ENCODE data around the gene RIT2.

The RIT2 gene

GRCh38 chr18:43009674-43010073, 105.8 kb downstream of the RIT2 start:
- DNase-seq = no peak

GRCh38 chr18:43007365-43007764, 108.1 kb downstream of the RIT2 start:
- DNase-seq = no peak

GRCh38 chr18:43004421-43004820, 111.1 kb downstream of the RIT2 start:
- DNase-seq = no peak

- DNase-seq = no peak
Observed at GRCh38 chr18:43001821-43002220, 113.7 kb downstream of the RIT2 start.

DNA sequence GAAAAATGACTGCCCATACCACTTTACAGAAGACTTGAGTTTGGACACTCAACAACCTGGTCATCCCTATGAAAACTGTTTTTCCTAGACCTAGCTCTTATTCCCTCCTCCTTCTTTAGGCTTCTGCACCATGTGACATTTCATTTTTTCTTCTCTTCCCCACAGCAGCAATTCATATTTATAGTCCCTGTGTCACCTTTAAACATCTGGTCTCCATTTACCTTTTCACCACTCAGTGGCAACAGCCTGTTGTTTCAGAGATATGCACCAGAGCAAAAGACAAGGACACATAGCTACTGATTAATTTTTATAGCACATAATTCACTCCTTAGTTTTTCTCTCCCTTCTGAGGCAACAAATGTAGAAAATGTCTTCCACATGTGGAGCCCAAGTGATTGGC, 118.7 kb downstream of the RIT2 start:
- no peak for DNase-seq

DNA sequence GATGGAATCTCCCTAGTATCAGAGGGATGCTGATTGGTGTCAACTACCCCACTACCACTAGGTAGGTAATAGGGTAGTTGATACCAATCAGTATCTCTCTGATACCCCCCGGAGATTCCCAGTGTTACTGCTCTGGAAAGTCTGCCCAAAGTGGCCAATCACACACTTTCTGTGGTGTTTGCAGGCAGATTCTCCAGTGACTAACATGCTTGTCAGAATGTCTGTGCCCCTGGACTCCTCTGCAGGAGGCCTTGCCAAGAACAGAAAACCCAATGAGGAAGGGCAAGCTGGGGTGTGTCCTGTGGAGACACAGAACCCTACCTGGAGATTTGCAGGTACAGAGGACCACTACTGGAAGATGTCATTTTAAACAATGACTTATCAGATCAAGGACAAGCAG, 135.1 kb downstream of the RIT2 start:
- no peak for DNase-seq

GRCh38 chr18:42977982-42978637, 137.4 kb downstream of the RIT2 start:
- no peak for DNase-seq

DNA sequence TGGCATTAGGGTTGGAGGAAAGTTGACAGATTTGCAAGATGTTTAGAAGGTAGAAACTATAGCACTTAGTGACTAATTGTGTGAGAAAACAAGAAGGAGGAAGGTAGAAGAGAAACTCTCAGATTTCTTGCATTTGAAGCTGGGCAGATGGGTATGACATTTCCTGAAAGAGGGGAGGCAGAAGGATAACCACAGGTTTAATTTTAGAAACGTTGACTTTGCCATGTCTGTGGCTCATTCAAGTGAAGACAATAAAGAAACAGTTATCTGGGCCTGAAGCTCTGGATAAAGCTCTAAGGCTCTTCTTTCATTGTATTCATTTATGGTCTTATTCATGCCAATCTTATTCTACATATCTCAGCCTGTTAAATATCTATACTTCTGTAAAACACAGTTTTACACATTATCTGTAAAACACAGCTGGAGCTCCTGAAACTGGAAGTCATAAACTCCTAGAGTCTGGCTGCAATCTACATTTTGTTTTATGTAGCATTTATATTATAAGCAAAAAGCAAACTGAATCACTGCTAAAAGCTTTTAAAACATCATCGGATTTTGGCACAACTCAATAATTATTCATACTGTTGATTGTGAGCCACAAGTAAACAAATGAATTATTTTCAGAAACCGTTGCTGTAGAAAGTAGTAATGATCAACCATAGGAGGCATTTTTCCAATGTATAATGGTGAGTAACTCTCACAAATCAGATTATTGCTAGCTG, 138.5 kb downstream of the RIT2 start:
- no peak for DNase-seq

DNA sequence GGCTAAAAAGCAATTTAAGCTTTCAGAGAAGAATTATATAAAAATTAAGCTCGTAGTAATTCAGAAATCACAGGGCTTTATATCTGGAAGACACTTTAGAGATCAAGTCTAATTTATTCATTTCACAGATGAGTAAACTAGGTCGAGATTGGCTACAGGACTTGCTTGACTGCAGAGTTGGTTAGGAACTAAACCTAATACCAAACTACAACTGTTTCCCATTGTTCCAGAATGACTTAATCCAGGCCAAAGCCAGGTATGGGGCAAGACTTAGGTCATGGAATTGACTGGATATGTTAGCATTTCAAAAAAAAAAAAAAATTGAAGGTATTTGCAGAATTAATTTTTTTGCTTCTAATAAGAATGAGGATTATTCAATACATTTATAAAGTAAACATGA, 146.1 kb downstream of the RIT2 start:
- no peak for DNase-seq

DNA sequence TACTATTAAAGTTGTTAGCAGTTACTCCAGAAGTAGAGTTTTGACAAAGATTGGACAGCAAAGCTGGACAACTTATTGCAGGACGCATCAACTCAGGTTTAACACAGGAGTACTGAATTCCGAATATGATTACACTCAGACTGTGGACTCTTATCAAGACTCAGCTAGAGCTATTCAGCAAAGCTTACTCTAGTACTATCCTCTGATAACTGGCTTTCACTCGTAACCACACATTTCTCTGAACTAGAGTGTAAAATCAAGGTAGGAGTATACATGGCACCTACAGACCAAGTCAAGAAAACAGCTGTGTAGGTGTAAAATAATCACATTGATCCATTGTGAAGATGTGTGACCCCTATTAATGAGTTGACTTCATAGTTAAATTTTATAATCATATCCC, 154.2 kb downstream of the RIT2 start:
- no peak for DNase-seq

GRCh38 chr18:42959528-42959927, 156.0 kb downstream of the RIT2 start:
- no peak for DNase-seq

DNA sequence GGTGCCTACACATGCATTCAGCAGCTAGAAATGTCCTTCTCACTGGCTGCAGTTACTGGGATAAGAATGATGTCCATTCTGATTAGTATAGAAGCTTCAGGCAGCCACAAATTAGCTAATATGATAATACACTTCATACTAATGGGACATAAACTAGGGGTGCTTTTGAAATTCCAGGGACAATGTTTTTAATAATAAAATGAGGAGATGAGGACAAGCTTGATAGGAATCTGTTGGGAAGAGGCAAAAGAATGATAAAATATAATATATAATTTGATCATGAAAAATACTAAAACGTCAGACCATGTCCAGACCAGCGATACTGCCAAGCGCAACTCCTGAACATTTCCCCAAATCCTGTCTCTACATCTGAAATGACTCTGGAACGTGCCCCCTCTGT, 157.1 kb downstream of the RIT2 start:
- no peak for DNase-seq

- DNase-seq = no peak
Observed at GRCh38 chr18:42956287-42956686, 159.2 kb downstream of the RIT2 start.

DNA sequence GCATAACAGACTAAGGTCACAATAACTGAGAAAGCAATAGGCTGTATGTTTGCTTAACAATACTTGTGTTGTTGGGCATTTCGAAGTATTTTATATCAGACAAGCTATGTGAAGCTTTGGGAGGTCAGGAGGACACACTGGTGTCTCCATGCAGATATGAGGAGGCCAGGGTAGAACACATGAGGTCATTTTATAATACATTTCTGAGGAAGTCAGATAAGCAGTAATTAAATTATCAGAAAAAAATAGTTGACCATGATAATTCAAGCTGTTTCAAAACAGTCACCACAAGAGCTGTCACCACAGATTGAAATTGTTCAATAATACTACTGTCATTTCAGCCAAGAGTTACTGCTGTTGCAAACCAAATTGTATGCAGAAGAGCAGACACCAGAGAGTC, 160.6 kb downstream of the RIT2 start:
- DNase-seq = no peak

DNA sequence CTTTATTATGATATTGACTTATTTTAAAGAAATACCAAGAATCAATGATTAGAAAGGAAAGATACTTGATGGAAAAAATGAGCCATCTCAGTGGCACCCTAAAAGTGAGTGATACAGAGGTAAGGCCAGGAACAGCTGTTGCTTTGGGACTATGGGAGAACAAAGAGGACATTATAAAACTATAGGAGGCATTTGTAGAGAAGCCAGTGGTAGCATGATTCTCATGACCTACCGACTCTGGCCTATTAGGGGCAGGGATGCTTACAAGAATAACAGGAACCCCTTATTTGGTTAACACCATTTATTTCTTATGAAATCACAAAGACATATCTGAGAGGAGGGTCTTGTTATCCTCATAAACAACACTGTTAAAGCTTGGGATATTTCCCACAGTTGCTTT, 162.2 kb downstream of the RIT2 start:
- no peak for DNase-seq

DNA sequence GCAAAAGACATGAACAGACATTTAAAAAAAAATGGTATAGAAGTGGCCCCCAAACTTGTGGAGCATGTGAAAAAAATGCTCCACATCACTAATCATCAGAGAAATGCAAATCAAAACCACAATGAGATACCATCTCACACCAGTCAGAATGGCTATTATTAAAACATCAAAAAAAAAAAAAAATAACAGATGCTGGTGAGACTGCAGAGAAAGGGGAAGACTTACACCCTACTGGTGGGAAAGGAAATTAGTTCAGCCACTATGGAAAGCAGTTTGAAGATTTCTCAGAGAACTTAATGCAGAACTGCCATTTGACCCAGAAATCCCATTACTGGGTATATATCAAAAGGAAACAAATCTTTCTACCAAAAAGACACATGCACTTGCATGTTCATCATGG, 164.8 kb downstream of the RIT2 start:
- no peak for DNase-seq

GRCh38 chr18:42948831-42949230, 166.7 kb downstream of the RIT2 start:
- DNase-seq = no peak

- no peak for DNase-seq
Observed at GRCh38 chr18:42941860-42942259, 173.6 kb downstream of the RIT2 start.

GRCh38 chr18:42941021-42941420, 174.5 kb downstream of the RIT2 start:
- DNase-seq = no peak

- DNase-seq = no peak
Observed at GRCh38 chr18:42937436-42937835, 178.0 kb downstream of the RIT2 start.

DNA sequence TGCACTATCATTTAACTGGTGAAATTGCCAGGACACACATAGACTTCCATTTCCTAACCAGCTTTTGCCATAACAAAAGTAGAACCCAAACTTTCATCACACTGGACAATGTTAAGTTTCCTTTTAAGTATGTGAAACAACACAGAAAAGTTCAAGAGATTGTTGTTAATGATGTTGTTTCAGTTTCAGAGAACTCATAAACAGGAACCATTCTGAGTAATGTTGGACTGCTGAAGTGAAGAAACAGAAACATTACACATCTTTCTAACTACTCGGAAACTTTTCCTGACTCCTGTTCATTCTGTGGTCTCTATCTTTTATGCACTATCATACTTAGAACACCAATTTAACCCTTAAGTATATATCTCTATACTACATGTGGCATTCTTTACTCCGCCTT, 179.2 kb downstream of the RIT2 start:
- DNase-seq = no peak

GRCh38 chr18:42931491-42931890, 184.0 kb downstream of the RIT2 start:
- peak; percentile 45 for DNase-seq

DNA sequence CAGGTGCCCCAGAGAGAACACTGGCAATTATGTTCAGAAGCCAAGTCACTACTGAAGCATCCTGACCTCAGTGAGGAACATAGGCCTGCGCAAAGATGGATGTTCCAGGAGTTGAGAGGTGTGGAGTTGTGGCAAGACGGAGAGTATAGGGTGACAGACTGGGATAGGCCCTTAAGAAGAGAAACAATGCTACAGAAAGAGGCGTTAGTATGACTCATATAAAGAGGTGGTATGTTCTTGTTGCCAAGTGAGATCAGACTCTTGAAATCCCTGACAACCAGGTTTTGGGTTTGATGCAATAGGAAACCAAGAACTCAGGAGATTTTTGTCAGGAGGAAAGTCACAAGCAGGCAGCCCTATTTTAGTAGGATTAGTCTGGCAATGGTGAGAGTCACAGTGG, 185.6 kb downstream of the RIT2 start:
- DNase-seq = no peak

DNA sequence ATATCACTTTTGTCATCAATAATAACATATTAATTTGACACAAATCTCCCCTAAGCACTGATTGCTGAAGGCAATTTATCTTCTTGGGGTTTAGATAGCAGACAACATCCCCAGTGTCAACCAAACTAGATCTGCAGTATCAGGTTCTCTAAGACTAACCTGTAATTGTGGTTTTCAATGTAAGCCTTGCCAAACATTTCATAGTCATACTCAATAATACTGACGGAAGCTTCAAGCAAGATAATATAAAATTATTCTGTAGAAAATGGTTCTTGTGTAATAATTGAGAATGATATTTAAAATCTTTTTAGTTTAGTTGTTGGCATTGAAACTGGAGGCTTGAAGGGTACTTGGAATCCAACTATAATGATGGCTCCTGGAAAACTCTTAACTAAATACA, 186.3 kb downstream of the RIT2 start:
- no peak for DNase-seq

- DNase-seq = no peak
Observed at GRCh38 chr18:42925036-42925435, 190.4 kb downstream of the RIT2 start.

Measured in fibroblast of skin of scalp (primary cell).